Motor neuron (in vitro differentiated cells): ENCODE data around the gene SRR. TPM values are rescaled to one million over a fixed set of nuclear protein-coding genes. Genes with fewer than 3 reads are reported as not detected.

ENCODE experiments used
- ATAC-seq, 8 experiments: fragments of 200-7000 bp; cut with Tn5 transposase; replicated peaks in 6 of 8; 2 replicates each; pipeline ENCODE4 v1.8.0; 2021; ENCODE audit warnings: mild to moderate bottlenecking in 8 of 8, moderate library complexity in 8 of 8
- H3K27ac ChIP-seq, 2 donors: fragments of 250-450 bp; sonication (Bioruptor Pico); 2 replicates each; pipeline ENCODE4 v1.9.0; 2021; ENCODE audit warnings: antibody characterized with exemption in 2 of 2, mild to moderate bottlenecking in 2 of 2, moderate library complexity in 1 of 2
- H3K4me1 ChIP-seq, 2 donors: fragments of 250-450 bp; sonication (Bioruptor Pico); replicated peaks in 1 of 2; 2 replicates each; pipeline ENCODE4 v1.6.1; 2021; ENCODE audit warnings: antibody characterized with exemption in 2 of 2, mild to moderate bottlenecking in 2 of 2, moderate library complexity in 1 of 2
- H3K4me3 ChIP-seq, 5 donors: fragments of 250-450 bp; sonication (Bioruptor Pico); 2 replicates each; pipeline ENCODE4 v1.9.0; 2021; ENCODE audit warnings: antibody characterized with exemption in 5 of 5, mild to moderate bottlenecking in 5 of 5, moderate library complexity in 4 of 5
- WGBS, 10 experiments: fragments of 450-650 bp; shearing (Covaris generic); methylation state at CpG; one replicate each; pipeline ENCODE4 v1.0.0; 2022; 5-methylcytosine and 5-hydroxymethylcytosine counted together
- in situ Hi-C, 9 experiments: fragments of 400-800 bp; cut with MboI; loops; one replicate each; pipeline ENCODE4 v1.15.0; 2021; ENCODE audit warnings: low sequenced_read_pairs in 9 of 9, low pct_unique_long_range_greater_than_20kb in 2 of 9; ENCODE audit not compliant: unreplicated experiment in 9 of 9
- total RNA-seq, 8 experiments: library from RNA; unstranded; fragments of 300-600 nt; gene quantifications; 2 replicates each; pipeline versions ENCODE4 v1.2.3 to v1.2.4, GENCODE V29; 2022

The SRR gene
- total RNA-seq, 8 experiments from 2014 or later = 4.9 to 24.0 (median 10.6) TPM

- no peak overlapping the region for H3K4me3 ChIP-seq
- WGBS, 10 experiments = 67 to 100% (median 100%) methylated on average over 1 to 3 of the region's 3 CpGs; no CpG with 5 or more reads in 5 of the 10 experiments
- no peaks in the 10 kb centered on the region for H3K4me1 ChIP-seq
- no peak for ATAC-seq
- in situ Hi-C loops = loop anchor here in 1 of 9 experiments (25.0 kb wide), 1 partner anchor 385 kb away; no protein-coding TSS in a partner anchor
- no peak overlapping the region for H3K27ac ChIP-seq
These were observed 31.6 kb upstream of the SRR start for GRCh38 chr17:2271985-2272702.

- in situ Hi-C loops = loop anchor here in 1 of 9 experiments (25.0 kb wide), 1 partner anchor 387 kb away; no protein-coding TSS in a partner anchor
- Histone ChIP-seq H3K4me1 (no peaks in the 10 kb centered on the region), H3K4me3 (no peak overlapping the region), H3K27ac (no peak overlapping the region)
- 17 to 100% (median 94%) methylated on average over 1 to 2 of the region's 2 CpGs; no CpG with 5 or more reads in 2 of the 10 experiments for WGBS, 10 experiments
- ATAC-seq = no peak
These were observed 29.3 kb upstream of the SRR start for GRCh38 chr17:2274414-2274813.

DNA sequence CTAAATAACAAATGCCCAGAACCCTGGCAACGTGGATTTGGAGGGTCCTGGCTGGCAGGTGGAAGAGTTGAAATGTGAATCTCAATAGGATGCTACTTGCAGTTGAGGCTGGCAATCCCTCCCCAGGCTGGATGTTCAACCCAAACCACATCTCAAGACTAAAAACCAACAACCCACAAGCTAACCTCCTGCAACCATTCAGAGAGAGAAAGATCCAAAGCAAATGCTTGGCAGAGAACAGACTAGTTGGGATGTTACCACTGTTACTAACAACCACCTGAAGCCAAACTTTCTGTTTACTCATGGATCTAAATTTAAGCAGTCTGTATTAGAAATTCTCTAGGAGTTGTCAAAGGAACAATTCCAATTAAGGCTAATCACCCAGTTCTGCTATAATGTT lies 28.0 kb upstream of the SRR start:
- WGBS, 10 experiments = 40 to 80% (median 60%) methylated on average over 1 of the region's 1 CpG; no CpG with 5 or more reads in 5 of the 10 experiments
- Histone ChIP-seq H3K4me1 (no peaks in the 10 kb centered on the region), H3K27ac (no peak overlapping the region), H3K4me3 (no peak overlapping the region)
- in situ Hi-C loops = loop anchor here in 1 of 9 experiments (25.0 kb wide), 1 partner anchor 363 kb away; no protein-coding TSS in a partner anchor
- no peak for ATAC-seq

DNA sequence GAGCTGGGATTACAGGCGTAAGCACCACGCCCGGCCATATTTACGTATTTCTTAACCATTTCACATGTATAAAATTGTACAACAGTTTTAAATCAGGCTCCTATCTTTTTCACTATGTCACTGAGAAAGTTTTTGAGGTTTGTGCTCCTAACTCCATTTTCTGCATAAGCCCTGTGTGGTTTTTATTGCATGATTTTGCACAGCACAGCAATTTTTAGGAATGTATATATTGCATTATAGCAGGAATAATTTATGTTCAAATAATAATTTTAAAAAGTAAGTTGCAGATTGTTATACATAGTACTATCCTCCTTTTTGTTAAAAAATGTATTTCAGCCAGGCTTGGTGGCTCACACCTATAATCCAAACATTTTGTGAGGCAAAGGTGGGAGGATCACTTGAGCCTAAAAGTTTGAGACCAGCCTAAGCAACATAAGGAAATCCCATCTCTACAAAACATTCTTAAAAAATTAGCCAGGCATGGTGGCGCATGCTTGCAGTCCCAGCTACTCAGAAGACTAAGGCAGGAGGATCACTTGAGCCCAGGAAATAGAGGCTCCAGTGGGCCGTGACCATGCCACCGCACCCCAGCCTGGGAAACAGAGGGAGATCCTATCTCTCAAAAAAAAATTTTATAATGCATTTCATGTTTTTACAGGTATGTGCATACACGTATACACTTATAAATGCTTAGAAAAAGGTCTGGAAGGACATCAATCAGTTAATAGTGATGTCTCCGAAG lies 26.1 kb upstream of the SRR start:
- in situ Hi-C loops = loop anchor here in 1 of 9 experiments (25.0 kb wide), 1 partner anchor 365 kb away; no protein-coding TSS in a partner anchor
- no peak for ATAC-seq
- no peaks in the 10 kb centered on the region for H3K4me1 ChIP-seq
- WGBS, 10 experiments = 79 to 100% (median 95%) methylated on average over 1 to 7 of the region's 9 CpGs
- H3K4me3 ChIP-seq = no peak overlapping the region
- no peak overlapping the region for H3K27ac ChIP-seq

- in situ Hi-C loops = loop anchor here in 1 of 9 experiments (25.0 kb wide), 1 partner anchor 367 kb away; no protein-coding TSS in a partner anchor
- WGBS, 10 experiments = 30 to 97% (median 90%) methylated on average over 2 to 9 of the region's 9 CpGs; no CpG with 5 or more reads in 1 of the 10 experiments
- Histone ChIP-seq H3K4me1 (no peaks in the 10 kb centered on the region), H3K4me3 (no peak overlapping the region), H3K27ac (no peak overlapping the region)
- no peak for ATAC-seq
These were observed 24.0 kb upstream of the SRR start for GRCh38 chr17:2279707-2280106.

DNA sequence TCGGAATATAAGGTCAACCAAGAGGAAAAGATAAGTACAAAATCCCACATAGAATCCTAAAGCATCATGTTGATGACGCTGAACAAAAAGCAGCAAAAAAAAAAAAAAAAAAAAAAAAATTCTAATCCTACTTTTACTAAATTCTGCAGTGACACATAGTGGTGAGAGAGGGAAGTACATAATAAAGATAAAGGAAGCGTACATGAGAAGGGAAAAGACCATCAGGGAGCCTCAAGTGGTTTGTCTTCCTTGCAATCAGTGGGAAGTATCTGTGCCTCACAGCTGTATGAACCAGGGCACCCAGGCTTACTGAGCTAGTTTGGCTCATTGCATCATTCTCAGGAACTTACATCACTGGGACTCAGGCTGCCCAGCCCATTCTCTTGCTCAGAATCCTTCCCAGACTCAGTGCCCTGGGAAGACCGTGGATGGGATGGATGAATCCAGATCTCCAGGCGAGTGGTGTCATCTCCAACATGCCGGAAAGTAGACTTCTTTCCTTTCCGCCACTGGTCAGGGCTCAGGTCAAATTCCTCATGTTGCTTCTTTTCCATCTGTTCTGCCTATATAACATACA lies 21.4 kb upstream of the SRR start:
- ATAC-seq = peak; percentile 50 to 97 (median 78)
- H3K4me1 ChIP-seq = no peaks in the 10 kb centered on the region
- no peak overlapping the region for H3K27ac ChIP-seq
- in situ Hi-C loops = loop anchor here in 1 of 9 experiments (25.0 kb wide), 1 partner anchor 370 kb away; no protein-coding TSS in a partner anchor
- no peak overlapping the region for H3K4me3 ChIP-seq
- WGBS, 10 experiments = 0 to 90% (median 33%) methylated on average over 1 to 7 of the region's 7 CpGs

- 60 to 100% (median 96%) methylated on average over 1 to 7 of the region's 7 CpGs; no CpG with 5 or more reads in 3 of the 10 experiments for WGBS, 10 experiments
- peak in 4 of 8 experiments; percentile 10 to 32 (median 16) for ATAC-seq
- in situ Hi-C loops = loop anchor here in 1 of 9 experiments (25.0 kb wide), 1 partner anchor 371 kb away; no protein-coding TSS in a partner anchor
These were observed 20.4 kb upstream of the SRR start for GRCh38 chr17:2283302-2283701.

GRCh38 chr17:2289878-2290478 lies 13.8 kb upstream of the SRR start:
- Histone ChIP-seq H3K4me3 (no peak overlapping the region), H3K4me1 (no peaks in the 10 kb centered on the region), H3K27ac (no peak overlapping the region)
- ATAC-seq = no peak
- 86 to 100% (median 94%) methylated on average over 1 to 5 of the region's 5 CpGs; no CpG with 5 or more reads in 1 of the 10 experiments for WGBS, 10 experiments
- in situ Hi-C loops = loop anchor here in 1 of 9 experiments (25.0 kb wide), 1 partner anchor 378 kb away; no protein-coding TSS in a partner anchor

More at GRCh38 chr17:2283302-2283701, 20.4 kb upstream of the SRR start:
- Histone ChIP-seq H3K4me3 (no peak overlapping the region), H3K27ac (no peak overlapping the region), H3K4me1 (no peaks in the 10 kb centered on the region)

DNA sequence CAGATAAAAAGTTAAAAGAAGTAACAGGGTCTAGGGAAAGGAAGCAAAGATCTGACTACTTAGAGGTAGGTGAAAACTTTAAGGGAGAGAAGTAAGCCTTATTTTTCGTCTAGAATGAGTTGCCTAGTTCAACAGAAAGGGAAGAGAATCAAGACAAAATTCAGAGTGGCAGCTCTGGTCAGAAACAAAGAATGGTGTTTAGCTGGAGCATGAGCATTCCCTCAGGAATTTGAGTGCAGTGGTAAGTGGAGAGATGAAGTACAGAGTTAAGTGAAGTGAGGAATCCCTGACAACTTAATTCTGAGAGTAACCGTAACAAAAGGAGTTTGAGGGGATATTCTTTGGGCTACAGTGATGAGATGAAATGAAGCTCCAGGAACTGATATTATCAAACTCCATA lies 11.7 kb upstream of the SRR start:
- WGBS, 10 experiments = 50 to 96% (median 85%) methylated on average over 1 to 2 of the region's 2 CpGs; no CpG with 5 or more reads in 1 of the 10 experiments
- no peaks in the 10 kb centered on the region for H3K4me1 ChIP-seq

GRCh38 chr17:2295575-2295974 lies 8.2 kb upstream of the SRR start:
- in situ Hi-C loops = loop anchor here in 1 of 9 experiments (25.0 kb wide), 1 partner anchor 383 kb away; no protein-coding TSS in a partner anchor
- ATAC-seq = peak in 2 of 8 experiments; percentile 79 to 86
- 87 to 100% (median 100%) methylated on average over 1 of the region's 1 CpG; no CpG with 5 or more reads in 5 of the 10 experiments for WGBS, 10 experiments

More for the DNA sequence above, 11.7 kb upstream of the SRR start:
- Histone ChIP-seq H3K27ac (no peak overlapping the region), H3K4me3 (no peak overlapping the region)
- ATAC-seq = no peak
- in situ Hi-C loops = loop anchor here in 1 of 9 experiments (25.0 kb wide), 1 partner anchor 380 kb away; no protein-coding TSS in a partner anchor

DNA sequence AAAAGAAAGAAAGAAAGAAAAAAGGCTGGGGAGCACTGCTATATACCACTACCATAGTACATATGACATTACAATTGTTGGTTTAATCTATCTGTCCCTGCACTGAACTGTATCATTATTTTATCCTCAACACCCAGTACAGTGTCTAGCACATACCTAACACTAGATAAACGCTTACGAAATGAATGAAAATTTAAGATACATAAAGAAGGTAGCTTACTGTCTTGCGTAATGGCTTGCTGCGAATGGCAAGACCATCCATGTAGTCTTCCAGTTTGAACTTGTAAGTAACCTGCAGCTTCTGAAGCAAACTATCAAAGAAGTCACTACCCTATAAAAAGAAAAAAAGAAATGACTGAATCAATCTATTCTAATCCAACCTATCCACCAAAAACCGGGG lies 6.7 kb upstream of the SRR start:
- in situ Hi-C loops = loop anchor here in 1 of 9 experiments (25.0 kb wide), 1 partner anchor 385 kb away; no protein-coding TSS in a partner anchor
- 90 to 100% (median 96%) methylated on average over 1 to 5 of the region's 5 CpGs; no CpG with 5 or more reads in 1 of the 10 experiments for WGBS, 10 experiments
- Histone ChIP-seq H3K4me3 (no peak overlapping the region), H3K27ac (no peak overlapping the region), H3K4me1 (peaks cover 3 to 11% of the 10 kb centered on the region in 2 donors)
- no peak for ATAC-seq

More at GRCh38 chr17:2295575-2295974, 8.2 kb upstream of the SRR start:
- Histone ChIP-seq H3K4me3 (no peak overlapping the region), H3K4me1 (peaks cover 0 to 3% of the 10 kb centered on the region in 2 donors), H3K27ac (no peak overlapping the region)

DNA sequence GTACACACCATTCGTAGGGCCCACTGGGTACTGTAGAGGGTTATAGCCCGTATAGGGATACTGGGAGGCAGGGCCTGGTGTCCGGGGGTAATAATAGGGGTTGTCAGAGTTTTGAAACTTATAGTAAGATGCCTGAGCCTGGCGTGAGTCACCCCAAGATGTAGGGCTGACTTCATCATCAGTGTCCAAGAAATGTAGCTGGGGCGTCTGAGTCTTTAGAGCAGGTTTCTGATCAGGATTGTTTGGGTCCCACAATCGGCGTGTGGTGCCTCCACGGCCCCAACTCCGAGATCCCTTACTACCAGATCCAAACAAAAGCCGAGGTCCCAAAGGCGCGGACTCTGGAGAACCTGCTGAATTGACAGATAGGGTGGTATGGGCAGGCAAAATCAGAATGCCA lies 4.6 kb upstream of the SRR start:
- WGBS, 10 experiments = 86 to 100% (median 91%) methylated on average over 1 to 9 of the region's 12 CpGs; no CpG with 5 or more reads in 4 of the 10 experiments
- peaks cover 8 to 14% of the 10 kb centered on the region in 2 donors for H3K4me1 ChIP-seq
- no peak for ATAC-seq
- in situ Hi-C loops = loop anchor here in 1 of 9 experiments (25.0 kb wide), 1 partner anchor 387 kb away; no protein-coding TSS in a partner anchor
- H3K27ac ChIP-seq = no peak overlapping the region
- H3K4me3 ChIP-seq = no peak overlapping the region
